ENCODE data around the gene E2F3. TPM values are rescaled to one million over a fixed set of nuclear protein-coding genes. Genes with fewer than 3 reads are reported as not detected.

Gene E2F3
- total and polyA plus RNA-seq, 10 of the 15 experiments (the other 5 are each of a cell fraction or from before 2014, with no cell fraction given), result 5.1 to 16.8 (median 10.6) TPM

DNA sequence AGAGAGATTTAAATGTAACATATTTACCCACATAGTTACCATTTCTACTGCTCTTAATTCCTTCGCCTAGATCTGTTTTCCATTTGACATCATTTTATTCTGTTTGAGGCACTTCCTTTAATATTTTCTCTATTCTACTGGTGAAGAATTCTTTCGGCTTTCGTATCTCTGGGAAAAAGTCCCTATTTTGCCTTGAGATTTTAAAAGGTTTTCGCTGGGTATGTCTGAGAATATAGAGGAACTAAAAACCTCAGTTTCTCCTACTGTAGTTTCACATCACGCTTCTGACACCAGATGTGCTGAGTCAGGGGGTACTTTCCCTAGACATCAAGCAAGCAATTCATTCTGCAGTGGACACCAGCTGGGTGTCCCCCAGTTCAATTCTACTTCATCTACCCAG, 61.7 kb downstream of the E2F3 start (continued):
- TF ChIP-seq BMI1 (IDR thresholded peaks at IDR 0.05; ENCODE audit: borderline replicate concordance), result no peak
- TF ChIP-seq, protein P1, sequence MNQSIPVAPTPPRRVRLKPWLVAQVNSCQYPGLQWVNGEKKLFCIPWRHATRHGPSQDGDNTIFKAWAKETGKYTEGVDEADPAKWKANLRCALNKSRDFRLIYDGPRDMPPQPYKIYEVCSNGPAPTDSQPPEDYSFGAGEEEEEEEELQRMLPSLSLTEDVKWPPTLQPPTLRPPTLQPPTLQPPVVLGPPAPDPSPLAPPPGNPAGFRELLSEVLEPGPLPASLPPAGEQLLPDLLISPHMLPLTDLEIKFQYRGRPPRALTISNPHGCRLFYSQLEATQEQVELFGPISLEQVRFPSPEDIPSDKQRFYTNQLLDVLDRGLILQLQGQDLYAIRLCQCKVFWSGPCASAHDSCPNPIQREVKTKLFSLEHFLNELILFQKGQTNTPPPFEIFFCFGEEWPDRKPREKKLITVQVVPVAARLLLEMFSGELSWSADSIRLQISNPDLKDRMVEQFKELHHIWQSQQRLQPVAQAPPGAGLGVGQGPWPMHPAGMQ (IDR thresholded peaks at IDR 0.05; ENCODE audit: borderline replicate concordance), result no peak
- TF ChIP-seq EED (IDR thresholded peaks at IDR 0.05; ENCODE audit: low read depth), result 0 out of 2 replicates have a peak, but pooled peaks have one; percentile 15
- TF ChIP-seq SMAD5 (IDR thresholded peaks at IDR 0.05; ENCODE audit: low read depth), result no peak
- TF ChIP-seq, protein P2, sequence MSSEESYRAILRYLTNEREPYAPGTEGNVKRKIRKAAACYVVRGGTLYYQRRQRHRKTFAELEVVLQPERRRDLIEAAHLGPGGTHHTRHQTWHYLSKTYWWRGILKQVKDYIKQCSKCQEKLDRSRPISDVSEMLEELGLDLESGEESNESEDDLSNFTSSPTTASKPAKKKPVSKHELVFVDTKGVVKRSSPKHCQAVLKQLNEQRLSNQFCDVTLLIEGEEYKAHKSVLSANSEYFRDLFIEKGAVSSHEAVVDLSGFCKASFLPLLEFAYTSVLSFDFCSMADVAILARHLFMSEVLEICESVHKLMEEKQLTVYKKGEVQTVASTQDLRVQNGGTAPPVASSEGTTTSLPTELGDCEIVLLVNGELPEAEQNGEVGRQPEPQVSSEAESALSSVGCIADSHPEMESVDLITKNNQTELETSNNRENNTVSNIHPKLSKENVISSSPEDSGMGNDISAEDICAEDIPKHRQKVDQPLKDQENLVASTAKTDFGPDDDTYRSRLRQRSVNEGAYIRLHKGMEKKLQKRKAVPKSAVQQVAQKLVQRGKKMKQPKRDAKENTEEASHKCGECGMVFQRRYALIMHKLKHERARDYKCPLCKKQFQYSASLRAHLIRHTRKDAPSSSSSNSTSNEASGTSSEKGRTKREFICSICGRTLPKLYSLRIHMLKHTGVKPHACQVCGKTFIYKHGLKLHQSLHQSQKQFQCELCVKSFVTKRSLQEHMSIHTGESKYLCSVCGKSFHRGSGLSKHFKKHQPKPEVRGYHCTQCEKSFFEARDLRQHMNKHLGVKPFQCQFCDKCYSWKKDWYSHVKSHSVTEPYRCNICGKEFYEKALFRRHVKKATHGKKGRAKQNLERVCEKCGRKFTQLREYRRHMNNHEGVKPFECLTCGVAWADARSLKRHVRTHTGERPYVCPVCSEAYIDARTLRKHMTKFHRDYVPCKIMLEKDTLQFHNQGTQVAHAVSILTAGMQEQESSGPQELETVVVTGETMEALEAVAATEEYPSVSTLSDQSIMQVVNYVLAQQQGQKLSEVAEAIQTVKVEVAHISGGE (CRISPR knock-in tag; IDR thresholded peaks at IDR 0.05), result no peak
- TF ChIP-seq, protein P3, sequence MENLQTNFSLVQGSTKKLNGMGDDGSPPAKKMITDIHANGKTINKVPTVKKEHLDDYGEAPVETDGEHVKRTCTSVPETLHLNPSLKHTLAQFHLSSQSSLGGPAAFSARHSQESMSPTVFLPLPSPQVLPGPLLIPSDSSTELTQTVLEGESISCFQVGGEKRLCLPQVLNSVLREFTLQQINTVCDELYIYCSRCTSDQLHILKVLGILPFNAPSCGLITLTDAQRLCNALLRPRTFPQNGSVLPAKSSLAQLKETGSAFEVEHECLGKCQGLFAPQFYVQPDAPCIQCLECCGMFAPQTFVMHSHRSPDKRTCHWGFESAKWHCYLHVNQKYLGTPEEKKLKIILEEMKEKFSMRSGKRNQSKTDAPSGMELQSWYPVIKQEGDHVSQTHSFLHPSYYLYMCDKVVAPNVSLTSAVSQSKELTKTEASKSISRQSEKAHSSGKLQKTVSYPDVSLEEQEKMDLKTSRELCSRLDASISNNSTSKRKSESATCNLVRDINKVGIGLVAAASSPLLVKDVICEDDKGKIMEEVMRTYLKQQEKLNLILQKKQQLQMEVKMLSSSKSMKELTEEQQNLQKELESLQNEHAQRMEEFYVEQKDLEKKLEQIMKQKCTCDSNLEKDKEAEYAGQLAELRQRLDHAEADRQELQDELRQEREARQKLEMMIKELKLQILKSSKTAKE (IDR thresholded peaks at IDR 0.05; ENCODE audit: low read depth, poor library complexity, severe bottlenecking), result peak; percentile 69
- no peak for TF ChIP-seq MYB (IDR thresholded peaks at IDR 0.05; ENCODE audit: borderline replicate concordance, low read depth, low read length)
- TF ChIP-seq RB1 (IDR thresholded peaks at IDR 0.05; ENCODE audit: borderline replicate concordance), result no peak
- TF ChIP-seq SMARCA5 (IDR thresholded peaks at IDR 0.05), result peak; percentile 80; the same call in 1 of the 2 replicates
- TF ChIP-seq, protein P4, sequence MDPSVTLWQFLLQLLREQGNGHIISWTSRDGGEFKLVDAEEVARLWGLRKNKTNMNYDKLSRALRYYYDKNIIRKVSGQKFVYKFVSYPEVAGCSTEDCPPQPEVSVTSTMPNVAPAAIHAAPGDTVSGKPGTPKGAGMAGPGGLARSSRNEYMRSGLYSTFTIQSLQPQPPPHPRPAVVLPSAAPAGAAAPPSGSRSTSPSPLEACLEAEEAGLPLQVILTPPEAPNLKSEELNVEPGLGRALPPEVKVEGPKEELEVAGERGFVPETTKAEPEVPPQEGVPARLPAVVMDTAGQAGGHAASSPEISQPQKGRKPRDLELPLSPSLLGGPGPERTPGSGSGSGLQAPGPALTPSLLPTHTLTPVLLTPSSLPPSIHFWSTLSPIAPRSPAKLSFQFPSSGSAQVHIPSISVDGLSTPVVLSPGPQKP (IDR thresholded peaks at IDR 0.05; ENCODE audit: low read depth, low read length), result no peak
- TF ChIP-seq, protein P5, sequence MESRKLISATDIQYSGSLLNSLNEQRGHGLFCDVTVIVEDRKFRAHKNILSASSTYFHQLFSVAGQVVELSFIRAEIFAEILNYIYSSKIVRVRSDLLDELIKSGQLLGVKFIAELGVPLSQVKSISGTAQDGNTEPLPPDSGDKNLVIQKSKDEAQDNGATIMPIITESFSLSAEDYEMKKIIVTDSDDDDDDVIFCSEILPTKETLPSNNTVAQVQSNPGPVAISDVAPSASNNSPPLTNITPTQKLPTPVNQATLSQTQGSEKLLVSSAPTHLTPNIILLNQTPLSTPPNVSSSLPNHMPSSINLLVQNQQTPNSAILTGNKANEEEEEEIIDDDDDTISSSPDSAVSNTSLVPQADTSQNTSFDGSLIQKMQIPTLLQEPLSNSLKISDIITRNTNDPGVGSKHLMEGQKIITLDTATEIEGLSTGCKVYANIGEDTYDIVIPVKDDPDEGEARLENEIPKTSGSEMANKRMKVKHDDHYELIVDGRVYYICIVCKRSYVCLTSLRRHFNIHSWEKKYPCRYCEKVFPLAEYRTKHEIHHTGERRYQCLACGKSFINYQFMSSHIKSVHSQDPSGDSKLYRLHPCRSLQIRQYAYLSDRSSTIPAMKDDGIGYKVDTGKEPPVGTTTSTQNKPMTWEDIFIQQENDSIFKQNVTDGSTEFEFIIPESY (IDR thresholded peaks at IDR 0.05), result no peak
- no peak for TF ChIP-seq POU2F2 (IDR thresholded peaks at IDR 0.05; ENCODE audit: borderline replicate concordance, low read depth, low read length)
- TF ChIP-seq, protein P6, sequence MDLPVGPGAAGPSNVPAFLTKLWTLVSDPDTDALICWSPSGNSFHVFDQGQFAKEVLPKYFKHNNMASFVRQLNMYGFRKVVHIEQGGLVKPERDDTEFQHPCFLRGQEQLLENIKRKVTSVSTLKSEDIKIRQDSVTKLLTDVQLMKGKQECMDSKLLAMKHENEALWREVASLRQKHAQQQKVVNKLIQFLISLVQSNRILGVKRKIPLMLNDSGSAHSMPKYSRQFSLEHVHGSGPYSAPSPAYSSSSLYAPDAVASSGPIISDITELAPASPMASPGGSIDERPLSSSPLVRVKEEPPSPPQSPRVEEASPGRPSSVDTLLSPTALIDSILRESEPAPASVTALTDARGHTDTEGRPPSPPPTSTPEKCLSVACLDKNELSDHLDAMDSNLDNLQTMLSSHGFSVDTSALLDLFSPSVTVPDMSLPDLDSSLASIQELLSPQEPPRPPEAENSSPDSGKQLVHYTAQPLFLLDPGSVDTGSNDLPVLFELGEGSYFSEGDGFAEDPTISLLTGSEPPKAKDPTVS (IDR thresholded peaks at IDR 0.05; ENCODE audit: low read depth, low read length), result no peak
- peak; percentile 70 to 78 for TF ChIP-seq IKZF2 (IDR thresholded peaks at IDR 0.05)
- no peak for TF ChIP-seq SMC3 (IDR thresholded peaks at IDR 0.05; ENCODE audit: borderline replicate concordance, low read length)
- 0 out of 2 replicates have a peak, but pooled peaks have one; percentile 16 for TF ChIP-seq GABPA (IDR thresholded peaks at IDR 0.05; ENCODE audit: low read depth)
- TF ChIP-seq ATF7 (IDR thresholded peaks at IDR 0.05; ENCODE audit: low read depth), result peak; percentile 32; the same call in 1 of the 2 replicates
- peak; percentile 40; the same call in 1 of the 2 replicates for TF ChIP-seq FOXM1 (IDR thresholded peaks at IDR 0.05; ENCODE audit: low read depth, low read length)
- TF ChIP-seq IKZF1 (conservative IDR thresholded peaks at IDR 0.05), result peak; percentile 41; the same call in 1 of the 2 replicates
- TF ChIP-seq TCF12 (IDR thresholded peaks at IDR 0.05; ENCODE audit: low read depth, low read length), result peak; percentile 69; the same call in 1 of the 2 replicates
